Fibroblast of lung (primary cell): ENCODE data around the gene CD59.

Experiments used
- CTCF ChIP-seq, 2 donors: IDR thresholded peaks in 1 of 2; conservative IDR thresholded peaks in 1 of 2; 1 replicate in 1 of 2; 2 replicates in 1 of 2; pipeline ENCODE4 v1.5.1; 2011 to 2012; ENCODE audit warnings: low read length in 2 of 2, control low read depth in 1 of 2, inconsistent platforms in 1 of 2, low read depth in 1 of 2, mild to moderate bottlenecking in 1 of 2
- EZH2 ChIP-seq: IDR thresholded peaks from 2 replicates; pipeline ENCODE4 v1.5.1; 2012; ENCODE audit warnings: low read length, control low read depth, mild to moderate bottlenecking; ENCODE audit errors: missing control alignments

- no peak for TF ChIP-seq CTCF (conservative IDR thresholded peaks at IDR 0.05 in 1 of 2, IDR thresholded peaks at IDR 0.05 in 1 of 2; ENCODE audit: low read depth in 1 of 2, low read length in 2 of 2)
- no peak for TF ChIP-seq EZH2
Measured at GRCh38 chr11:33685082-33685481, 51.1 kb downstream of the CD59 start.
